Measurements from ENCODE around the gene KCNA5.

DNA sequence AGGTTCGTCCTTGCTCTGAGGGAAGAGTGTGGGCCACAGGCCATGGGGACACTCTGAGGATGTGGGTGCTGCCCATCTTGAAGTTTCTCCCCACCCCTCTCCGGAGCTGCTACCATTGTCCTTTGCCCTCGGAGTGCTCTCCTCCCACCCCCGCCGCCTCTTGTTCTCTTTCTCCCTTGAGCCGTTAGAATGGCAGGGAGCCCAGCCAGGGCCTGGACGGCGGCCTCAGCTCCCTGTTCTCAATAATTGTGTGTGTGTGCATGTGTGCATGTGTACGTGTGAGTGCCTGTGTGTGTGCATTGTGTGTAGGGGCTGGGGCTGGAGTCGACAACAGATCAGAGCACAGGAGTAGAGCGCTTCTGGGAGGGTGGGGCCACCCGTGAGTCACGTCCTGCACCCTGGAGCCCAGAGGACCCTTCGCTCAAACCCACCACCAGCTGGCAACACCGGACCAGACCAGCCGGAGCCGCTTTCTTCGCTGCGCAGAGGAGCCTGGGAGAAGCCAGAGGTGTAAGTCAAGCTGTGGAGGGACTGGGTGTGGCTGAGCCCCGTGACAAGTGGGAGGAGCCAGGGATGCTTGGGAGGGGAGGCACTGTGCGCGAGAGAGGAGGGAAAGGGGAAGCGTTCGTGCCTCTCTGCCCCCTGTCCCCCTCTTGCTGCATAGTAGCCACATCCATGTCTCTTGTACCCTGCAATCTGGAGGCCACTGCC, 25.9 kb upstream of the KCNA5 start:
- TF ChIP-seq EZH2phosphoT487 (IDR thresholded peaks at IDR 0.05; ENCODE audit: unreplicated experiment) (no peak), EZH2 (IDR thresholded peaks at IDR 0.05; ENCODE audit: low read depth, unreplicated experiment) (no peak), ZNF331 (CRISPR knock-in tag; IDR thresholded peaks at IDR 0.05; ENCODE audit: low read depth) (no peak), CREB1 (CRISPR knock-in tag; IDR thresholded peaks at IDR 0.05; ENCODE audit: low read depth) (no peak)
- TF ChIP-seq, protein P1, sequence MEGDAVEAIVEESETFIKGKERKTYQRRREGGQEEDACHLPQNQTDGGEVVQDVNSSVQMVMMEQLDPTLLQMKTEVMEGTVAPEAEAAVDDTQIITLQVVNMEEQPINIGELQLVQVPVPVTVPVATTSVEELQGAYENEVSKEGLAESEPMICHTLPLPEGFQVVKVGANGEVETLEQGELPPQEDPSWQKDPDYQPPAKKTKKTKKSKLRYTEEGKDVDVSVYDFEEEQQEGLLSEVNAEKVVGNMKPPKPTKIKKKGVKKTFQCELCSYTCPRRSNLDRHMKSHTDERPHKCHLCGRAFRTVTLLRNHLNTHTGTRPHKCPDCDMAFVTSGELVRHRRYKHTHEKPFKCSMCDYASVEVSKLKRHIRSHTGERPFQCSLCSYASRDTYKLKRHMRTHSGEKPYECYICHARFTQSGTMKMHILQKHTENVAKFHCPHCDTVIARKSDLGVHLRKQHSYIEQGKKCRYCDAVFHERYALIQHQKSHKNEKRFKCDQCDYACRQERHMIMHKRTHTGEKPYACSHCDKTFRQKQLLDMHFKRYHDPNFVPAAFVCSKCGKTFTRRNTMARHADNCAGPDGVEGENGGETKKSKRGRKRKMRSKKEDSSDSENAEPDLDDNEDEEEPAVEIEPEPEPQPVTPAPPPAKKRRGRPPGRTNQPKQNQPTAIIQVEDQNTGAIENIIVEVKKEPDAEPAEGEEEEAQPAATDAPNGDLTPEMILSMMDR (conservative IDR thresholded peaks at IDR 0.05; ENCODE audit: low read depth in 2 of 2), result no peak

Measured in GM23338 (cell line).